HG02885 (cell line): ENCODE measurements around the gene DISC1.
"Not testable (repeated sequence)": the region's sequence is repeated elsewhere in the genome, so short reads cannot be mapped to it uniquely, and the experiment has no call there.

Experiments used
- ATAC-seq: cut with Tn5 transposase; IDR thresholded peaks from one replicate; pipeline ENCODE4 v1.9.1; 2021; ENCODE audit warnings: mild to moderate bottlenecking; ENCODE audit not compliant: unreplicated experiment, poor library complexity

The DISC1 gene

DNA sequence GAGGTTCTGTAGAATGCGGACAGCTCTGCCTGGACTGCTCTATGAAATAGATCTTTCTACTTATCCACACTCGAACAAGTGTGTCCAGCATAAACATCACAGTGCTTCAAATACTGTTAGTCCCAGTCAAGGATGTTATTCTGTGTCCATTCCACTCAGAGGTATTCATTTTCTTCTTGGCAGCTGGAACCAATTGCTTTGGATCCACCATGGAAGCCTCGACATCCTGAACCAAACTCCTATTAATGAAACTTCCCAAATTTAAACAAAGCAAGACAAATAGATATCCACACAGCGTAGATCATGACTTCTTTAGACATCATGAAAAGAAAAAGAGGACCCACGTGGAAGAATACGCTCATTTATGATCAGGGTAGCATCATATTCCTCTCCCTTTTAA, 95.8 kb downstream of the DISC1 start:
- no peak for ATAC-seq

DNA sequence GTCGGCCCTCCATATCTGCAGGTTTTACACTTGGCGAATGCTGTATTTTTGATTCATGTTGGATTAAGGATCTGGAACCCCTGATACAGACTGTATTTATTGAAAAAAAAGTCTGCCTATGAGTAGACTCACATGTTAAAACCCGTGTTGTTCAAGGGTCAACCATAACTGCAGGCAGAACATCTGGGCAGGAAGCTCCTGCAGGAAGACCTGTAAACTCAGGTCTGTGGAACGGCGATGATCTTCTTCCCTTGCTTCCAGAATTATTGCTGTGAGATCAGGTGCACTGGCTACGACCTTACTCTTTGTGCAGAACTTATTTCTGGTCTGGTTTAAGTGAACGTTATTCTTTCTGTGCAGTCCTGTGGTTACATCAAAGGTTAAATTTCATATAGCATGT, 96.6 kb downstream of the DISC1 start:
- no peak for ATAC-seq

DNA sequence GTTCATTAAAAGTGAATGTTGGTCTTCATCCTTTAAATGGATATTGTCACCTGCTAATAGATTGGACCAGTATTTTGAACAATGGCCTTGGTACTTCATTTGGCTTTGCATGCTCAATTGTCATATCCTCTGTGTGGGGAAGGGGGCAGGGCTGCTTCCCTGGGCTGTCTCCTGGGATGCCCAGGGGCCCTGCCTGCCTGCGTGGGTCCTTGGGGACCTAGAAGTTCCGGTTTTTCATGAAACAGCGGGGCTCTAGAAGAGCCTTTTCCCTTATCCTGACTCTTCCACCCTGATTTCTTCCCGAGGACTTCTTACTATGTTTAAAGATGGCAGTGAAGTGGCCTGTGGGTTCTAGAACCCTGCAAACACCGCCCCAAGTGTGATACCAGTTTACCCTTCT, 97.5 kb downstream of the DISC1 start:
- no peak for ATAC-seq

DNA sequence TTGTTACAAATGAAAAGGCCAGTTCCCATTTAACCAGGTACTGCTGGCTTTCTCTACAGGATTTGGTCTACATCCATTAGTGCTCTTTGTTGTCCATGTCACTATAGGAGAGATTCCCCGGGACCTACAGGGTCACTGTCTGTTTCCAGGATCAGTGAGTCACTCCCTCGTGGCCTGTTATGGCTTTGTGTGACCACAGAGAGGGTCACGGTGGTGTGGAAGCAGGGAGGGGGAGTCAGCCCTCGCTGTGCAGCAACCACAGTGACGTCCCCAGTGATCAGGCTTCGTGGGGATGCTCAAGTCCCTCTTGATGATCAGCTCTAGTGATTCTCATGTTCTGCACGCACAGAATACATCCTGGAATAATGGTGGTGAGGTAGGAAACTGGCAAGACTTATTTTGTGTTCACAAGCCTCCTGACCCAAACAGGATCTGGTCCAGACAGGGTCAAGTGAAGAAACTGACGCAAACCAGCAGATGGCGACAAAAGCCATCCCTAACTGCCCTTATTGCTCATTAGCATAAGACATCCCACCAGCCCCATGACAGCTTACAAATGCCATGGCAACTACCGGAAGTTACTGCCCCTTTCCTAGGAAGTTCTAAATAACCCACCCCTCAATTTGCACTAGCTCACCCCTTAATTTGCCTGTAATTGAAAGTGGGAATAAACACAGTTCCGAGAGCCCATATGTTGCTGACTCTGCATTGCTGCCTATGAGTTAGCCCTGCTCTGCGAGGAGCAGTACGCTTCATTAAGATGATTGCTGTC, 98.5 kb downstream of the DISC1 start:
- peak; percentile 76 for ATAC-seq

DNA sequence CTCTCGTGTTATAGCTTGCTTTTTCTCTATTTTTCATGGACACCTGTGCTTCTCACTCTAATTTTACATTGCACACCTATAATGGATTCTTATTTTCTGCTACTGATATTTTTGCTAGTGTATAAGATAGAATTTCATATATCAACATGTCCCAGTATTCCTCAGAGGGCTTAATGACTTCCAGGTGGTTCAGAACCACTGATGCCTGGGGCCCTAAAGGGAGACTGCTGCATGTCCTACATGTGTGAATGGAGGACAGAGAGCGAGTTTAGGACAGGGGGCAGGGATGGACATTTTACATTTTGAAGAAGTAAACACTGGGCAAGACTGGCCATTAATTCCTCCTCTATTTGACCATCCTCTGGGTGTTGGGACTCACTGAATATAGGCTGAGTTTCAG, 100.6 kb downstream of the DISC1 start:
- ATAC-seq: no peak

DNA sequence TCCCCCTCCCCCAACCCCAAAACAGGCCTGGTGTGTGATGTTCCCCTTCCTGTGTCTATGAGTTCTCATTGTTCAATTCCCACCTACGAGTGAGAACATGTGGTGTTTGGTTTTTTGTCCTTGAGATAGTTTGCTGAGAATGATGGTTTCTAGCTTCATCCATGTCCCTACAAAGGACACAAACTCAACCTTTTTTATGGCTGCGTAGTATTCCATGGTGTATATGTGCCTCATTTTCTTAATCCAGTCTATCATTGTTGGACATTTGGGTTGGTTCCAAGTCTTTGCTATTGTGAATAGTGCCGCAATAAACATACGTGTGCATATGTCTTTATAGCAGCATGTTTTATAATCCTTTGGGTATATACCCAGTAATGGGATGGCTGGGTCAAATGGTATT, 102.4 kb downstream of the DISC1 start:
- ATAC-seq: not testable (repeated sequence)

DNA sequence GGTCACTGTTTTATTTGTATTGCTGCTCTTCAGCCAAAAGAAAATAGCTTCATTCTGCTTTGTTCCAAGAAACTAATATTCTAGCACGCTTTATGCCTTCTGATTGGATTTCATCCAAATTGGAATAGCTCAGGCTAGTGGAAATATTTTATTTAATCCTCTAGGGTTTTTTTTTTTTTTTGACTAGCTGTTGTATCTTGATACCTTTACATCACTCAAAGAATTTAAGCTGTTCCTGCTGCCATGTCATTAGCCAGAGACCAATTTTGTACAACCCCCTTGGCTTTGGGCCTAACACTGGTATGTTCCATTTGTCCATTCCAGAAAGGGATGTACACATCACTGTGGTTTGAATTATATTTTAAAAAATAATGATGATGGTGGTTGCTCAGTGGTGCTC, 103.0 kb downstream of the DISC1 start:
- ATAC-seq: no peak

DNA sequence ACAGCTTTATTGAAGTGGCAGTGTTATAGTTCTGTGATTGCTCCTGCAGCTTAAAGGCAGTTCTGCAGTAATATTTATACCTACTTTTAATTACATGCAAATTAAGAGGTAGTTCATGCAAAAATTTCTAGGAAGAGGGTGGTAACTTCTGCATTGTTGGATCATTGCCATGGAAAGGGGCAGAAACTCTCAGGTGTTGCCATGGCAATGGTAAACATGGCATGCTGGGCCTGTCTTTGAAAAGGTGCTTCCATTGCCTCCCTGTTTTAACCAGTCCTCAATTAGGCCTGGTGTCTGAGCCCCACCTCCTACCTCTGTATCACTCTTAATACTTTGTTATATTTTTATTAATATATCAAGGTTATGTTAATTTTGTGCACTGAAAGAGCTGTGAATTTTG, 104.7 kb downstream of the DISC1 start:
- no peak for ATAC-seq

DNA sequence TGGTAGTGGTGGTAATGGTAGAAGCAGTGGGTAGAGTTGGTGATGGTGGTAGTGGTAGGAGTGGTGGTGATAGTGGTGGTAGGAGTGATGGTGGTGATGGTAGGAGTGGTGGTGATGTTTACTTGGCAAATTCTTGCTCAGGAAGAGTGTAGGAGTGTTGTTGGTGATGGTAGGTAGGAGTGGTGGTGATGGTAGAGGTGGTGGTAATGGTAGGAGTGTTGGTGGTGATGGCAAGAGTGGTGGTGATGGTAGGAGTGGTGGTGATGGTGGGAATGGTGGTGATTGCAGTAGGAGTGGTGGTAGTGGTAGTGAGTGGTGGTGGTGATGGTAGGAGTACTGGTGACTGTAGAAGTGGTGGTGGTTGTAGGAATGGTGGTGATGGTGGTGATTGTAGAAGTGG, 106.5 kb downstream of the DISC1 start:
- ATAC-seq: no peak

DNA sequence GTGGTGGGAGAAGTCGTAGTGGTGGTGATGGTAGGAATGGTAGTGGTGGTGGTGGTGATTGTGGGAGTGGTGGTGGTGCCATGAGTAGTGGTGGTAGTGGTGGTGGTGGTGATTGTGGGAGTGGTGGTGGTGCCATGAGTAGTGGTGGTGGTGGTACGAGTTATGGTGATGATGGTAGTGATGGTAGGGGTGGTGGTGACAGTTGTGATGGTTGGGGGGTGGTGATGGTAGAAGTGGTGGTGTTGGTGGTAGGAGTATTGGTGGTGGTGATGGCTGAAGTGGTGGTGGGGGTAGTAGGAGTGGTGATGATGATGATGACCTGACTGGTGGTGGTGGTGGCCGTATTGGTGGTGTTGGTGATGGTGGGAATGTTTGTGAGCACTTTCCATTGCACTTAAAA, 107.1 kb downstream of the DISC1 start:
- ATAC-seq: no peak

DNA sequence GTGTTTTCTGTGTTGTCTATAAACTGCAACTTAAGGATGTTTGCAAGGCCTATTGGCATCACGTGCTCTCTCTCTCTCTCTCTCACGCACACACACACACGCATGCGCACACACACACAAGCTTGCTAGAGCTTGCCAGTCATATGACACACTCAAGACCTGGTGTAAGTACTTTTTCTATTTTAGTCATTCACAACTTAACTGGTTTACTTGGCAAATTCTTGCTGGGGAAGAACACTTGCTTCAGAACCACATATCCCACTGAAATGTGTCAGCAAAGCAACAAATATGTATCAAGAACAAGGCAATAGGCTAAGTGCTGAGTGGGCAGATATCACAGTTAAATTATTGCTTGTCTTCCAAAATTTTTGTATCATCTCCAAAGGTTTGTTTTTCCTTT, 107.8 kb downstream of the DISC1 start:
- ATAC-seq: no peak

DNA sequence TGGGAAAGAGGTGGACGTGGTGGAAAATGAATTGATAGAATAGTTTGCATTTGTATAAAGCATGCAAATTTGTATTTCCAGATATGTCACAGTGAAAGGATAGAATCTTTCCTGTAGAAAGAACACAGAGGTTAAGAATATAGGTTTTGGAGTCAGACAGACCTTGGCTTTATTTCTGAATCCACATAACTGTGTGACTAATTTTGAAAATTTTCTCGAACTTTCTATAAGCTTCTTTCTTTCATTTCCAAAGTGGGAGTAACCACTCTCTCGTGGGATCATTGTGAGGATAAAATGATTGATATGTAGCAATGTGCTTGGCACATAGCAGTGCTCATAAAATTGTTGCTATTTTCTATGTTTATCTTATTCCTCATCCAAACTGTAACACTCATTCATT, 108.8 kb downstream of the DISC1 start:
- ATAC-seq: no peak

DNA sequence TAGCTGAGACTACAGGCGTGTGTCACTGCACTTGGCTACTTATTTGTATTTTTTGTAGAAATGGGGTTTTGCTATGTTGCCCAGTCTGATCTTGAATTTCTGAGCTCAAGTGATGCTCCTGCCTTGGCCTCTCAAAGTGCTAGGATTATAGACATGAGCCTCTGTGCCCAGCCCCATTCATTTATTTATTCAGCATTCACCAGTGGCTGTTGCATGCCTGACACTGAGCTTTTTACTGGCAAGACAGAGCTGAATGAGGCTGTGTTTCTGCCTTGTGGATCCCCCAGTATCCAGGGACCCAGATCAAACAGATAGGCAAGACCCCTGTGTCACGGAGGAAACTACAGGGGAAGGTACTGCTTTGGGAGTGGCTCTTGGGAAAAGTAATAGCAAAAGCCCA, 109.4 kb downstream of the DISC1 start:
- no peak for ATAC-seq

DNA sequence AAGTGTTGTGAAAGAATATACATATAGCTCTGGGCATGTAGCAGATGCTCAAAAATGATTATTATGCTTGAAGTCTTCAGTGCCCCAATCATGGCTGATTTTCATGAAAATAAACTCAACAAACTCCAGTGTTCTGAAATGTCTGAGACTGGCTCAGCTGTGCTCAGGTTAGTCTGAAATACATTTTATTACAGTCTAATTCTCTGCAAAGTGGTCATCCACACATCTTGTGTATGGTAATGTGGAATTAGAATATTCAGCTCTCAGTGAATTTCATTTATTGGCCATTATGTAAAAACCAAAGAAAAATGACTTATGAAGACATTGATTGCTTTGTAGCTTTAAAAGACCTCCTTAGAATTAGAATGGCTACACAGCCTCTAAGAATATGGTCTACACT, 109.9 kb downstream of the DISC1 start:
- ATAC-seq: no peak

DNA sequence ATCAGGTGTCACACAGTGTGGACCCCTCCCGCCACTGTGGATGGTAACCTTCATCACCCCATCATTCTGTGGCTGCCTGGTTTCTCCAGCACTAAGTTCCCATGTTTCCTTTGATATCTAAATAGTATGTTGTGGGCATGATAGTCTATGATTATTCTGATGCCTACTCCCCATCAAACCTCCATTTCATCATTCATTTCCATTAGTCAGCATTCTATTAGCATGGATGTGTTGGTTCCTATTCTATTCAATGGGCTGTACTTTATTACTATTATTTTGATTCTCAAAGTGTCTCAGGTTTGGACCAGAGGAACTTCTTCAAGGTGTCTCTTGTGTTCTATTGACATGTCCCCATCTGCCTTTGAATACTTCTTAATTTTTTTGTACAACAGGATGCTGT, 112.0 kb downstream of the DISC1 start:
- ATAC-seq: no peak

DNA sequence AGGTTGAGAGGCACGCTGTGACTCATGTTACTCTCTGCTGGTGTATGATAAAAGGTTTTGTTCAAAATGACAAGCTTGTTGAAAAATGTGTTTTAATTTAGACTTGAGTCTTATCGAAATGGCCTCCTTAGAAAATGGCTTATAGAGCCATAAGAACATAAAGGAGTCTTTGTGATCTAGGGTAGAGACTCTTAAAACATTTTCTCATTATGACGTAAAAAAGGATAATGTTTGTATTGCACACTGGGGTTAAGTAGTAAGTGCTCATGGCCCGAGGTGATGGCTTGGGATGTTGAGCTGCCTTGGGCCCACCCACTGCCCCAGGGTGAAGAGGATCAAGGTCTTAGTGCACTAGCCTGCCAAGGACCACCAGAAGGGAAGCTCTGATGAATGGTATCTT, 117.4 kb downstream of the DISC1 start:
- no peak for ATAC-seq

DNA sequence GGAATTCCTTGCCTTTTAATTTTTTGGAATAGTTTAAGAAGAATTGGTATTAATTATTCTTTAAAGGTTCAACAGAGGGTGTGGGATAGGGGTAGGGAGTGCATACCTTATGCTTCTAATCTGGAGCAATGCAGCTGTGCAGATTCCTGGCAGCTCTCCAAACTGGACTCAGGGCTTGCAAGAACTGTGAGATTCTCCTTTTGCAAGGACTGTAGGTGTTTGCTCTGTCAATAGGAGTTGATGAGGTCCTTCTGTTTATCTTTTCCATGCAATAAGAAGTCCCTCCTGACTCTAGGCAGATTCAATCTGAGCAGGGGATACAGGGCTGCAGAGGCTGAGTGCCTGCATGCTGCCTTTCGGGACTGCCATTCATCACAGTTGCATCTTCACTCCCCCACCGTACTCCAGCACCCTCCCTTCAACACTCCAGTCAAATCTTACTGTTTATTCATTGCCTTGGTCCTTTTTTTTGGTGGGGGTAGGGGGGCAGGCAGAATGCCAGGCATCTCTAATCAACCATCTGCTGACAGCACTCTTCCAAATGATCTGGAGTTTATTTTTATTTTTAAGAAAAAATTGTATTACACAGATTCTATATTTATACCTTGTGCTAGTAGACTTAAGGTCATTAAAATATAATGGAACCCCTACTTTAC, 122.3 kb downstream of the DISC1 start:
- no peak for ATAC-seq

DNA sequence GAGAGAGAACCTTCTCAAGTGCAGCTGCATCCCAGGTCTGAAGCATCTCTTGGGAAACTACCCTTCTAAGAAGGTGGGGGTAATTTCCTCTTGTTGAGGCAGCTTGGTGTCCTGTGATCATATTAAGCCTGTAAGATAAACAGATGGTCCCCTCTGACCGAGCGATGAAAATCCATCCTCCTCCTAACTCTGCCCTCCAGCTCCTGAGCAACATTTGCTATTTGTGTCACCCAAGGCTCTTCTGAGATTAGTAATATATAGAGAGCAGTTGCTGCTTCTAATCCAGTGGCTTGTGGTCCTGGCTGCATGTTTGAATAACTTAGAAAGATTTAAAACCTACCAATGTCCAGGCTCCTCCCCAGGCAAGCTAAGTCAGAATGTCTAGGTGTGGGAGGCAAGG, 123.7 kb downstream of the DISC1 start:
- ATAC-seq: no peak

DNA sequence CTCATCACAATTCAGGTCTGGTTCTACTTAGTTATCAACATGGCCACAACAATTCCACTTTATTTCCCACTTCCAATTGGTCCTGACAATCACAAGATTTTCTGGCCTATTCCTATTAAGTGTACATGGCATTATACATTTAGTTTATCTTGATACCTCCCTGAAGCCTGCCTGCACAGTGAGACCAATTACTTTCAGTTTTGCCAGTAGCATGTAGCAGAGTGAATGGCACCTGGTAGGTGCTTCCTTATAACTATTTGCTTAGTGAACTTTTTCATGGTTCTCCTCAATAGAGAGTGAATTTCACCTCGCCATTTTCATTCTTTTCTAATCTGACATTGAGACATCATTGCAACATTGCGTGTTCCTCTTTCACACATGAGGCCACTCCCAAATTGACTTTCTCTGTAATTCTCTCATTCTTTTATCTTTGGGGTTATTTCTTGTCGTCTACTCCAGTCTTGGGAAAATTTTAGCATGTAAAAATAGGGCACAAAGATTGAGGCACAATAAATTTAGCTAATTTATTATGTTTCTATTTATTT, 124.3 kb downstream of the DISC1 start:
- no peak for ATAC-seq

DNA sequence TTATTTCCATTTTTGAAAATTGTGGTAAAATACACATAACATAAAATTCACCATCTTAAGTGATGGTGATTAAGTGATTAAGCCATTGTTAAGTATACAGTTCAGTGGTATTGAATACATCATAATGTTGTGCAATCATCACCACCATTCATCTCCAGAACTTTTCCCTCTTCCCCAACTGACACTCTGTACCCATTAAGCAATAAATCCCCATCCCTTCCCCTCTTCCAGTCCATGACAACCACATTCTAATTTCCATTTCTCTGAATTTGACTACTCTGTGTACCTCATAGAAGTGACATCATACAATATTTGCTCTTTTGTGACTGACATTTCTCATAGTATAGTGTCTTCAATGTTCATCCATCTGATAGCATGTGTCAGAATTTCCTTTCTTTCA, 124.8 kb downstream of the DISC1 start:
- ATAC-seq: no peak

DNA sequence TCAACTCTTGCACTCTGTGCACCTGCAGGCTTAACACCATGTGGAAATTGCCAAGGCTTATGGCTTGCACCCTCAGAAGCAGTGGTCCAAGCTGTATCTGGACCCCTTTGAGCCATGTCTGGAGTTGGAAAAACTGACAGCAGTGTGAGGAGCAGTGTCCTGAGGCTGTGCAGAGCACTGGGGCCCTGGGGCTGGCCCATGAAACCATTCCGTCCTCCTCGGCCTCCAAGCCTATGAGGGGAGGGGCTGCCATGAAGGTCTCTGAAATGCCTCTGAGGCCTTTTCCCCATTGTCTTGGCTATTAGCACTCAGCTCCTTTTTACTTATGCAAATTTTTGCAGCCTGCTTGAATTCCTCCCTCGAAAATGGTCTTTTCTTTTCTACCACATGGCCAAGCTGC, 126.7 kb downstream of the DISC1 start:
- ATAC-seq: no peak

DNA sequence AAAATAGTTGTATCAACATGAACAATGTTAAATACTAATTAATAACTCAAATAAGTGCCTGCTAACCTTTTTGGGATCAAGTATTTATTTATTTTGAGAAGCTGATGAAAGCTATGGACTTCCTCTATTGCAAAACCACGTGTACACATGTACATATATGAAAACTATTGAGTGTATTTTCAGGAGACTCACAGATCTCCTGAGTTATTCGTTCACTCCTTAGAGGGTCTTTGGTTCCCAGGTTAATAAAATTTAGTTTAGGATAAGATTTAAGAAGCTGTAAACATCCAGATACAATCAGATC, 130.5 kb downstream of the DISC1 start:
- ATAC-seq: peak; percentile 57
